Measurements from ENCODE around the gene PHLDA2. TPM values are rescaled to one million over a fixed set of nuclear protein-coding genes. Genes with fewer than 3 reads are reported as not detected.
A peak's percentile ranks its signal among the peaks of the same experiment; 100 is the strongest.

Gene PHLDA2
- total and polyA plus RNA-seq, 9 of the 15 experiments (the other 6 are each of a cell fraction or from before 2014, with no cell fraction given) = 0.43 to 42.4 (median 4.7) TPM

DNA sequence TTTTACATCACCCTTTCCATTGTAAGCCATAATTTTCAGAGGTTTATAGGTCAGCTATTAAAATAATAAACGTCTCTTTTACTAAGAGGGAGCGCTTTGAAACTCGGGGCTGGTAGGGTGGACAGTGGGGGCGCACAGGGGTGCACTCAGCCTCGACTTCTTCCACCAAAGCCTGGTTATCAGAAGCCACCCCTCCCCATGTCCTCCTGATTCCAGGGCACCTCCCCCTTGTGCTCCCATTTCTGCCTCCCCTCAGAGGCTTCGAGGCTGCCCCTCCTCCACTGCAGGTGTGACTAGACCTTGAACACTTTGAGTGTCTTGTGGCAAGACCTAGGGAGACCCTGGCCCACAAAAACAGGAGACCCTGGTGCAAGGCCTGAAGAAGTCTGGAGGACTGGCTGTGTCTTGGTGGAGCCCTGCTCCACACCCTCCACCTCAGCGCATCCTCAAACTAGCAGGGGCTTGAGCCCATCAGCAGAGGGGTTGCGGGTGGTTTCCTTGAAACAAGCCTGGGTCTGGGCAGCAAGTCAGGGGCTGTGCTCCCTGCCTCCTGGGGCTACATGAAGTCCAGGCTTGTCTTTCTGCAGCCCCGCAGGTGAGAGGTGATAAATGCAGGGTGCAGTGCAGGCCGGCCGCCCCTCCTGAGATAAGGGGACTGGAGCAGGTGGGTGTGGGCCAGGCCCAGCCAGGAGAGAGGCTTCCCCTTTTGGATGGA lies 46.7 kb downstream of the PHLDA2 start:
- Histone ChIP-seq H3K79me2 (ENCODE audit: control insufficient read depth, insufficient read depth, low read length) (no peaks in the 10 kb centered on the region), H2AFZ (ENCODE audit: low read depth, low read length) (no peak overlapping the region), H3K36me3 (ENCODE audit: control insufficient read depth, insufficient read depth, low read length) (no peaks in the 10 kb centered on the region), H3K27me3 (ENCODE audit: control insufficient read depth in 2 of 2, insufficient read depth in 2 of 2, low read length in 2 of 2) (0 out of 5 replicates have a peak, but pooled peaks cover 0 to 9% of the 10 kb centered on the region in 2 experiments), H3K9me1 (ENCODE audit: control insufficient read depth, insufficient read depth, low read length) (no peaks in the 10 kb centered on the region), H3K4me2 (ENCODE audit: insufficient read depth, low read length) (no peak overlapping the region), H4K20me1 (replicated peaks; ENCODE audit: control insufficient read depth, insufficient read depth, low read length) (no peaks in the 10 kb centered on the region), H3K9me3 (replicated peaks; ENCODE audit: control insufficient read depth, insufficient read depth, low read depth, low read length) (peaks cover 6% of the 10 kb centered on the region), H3K4me3 (no peak overlapping the region), H3K4me1 (replicated peaks in 1 of 2; ENCODE audit: control insufficient read depth in 2 of 2, insufficient read depth in 2 of 2, low read length in 2 of 2) (peaks cover 12 to 59% of the 10 kb centered on the region in 2 experiments; a peak in 4 of 5 replicates), H3K27ac (ENCODE audit: extremely low read depth, low read depth, low read length) (no peak overlapping the region), H3K9ac (ENCODE audit: insufficient read depth in 1 of 2, low read depth in 2 of 2, low read length in 2 of 2) (peak overlapping the region in 1 of 2 experiments; percentile 55; a peak in 2 of 4 replicates)
- 40% methylated on average over 11 of the region's 11 CpGs for WGBS (ENCODE audit: insufficient coverage, low coverage, missing lambda C conversion rate)
- FAIRE-seq (no peak), ATAC-seq (no peak), DNase-seq (ENCODE audit: extremely low read depth in 1 of 4, low spot score in 3 of 4) (no peak)
- ChIA-PET CTCF (ENCODE audit: low intra/inter-chr PET ratio) (no interaction called here), POLR2A (interaction anchor here (1.1 kb wide), 1 partner anchor 349 kb away, joined by 3 read pairs; no protein-coding TSS in a partner anchor)
- in situ Hi-C loops (cut with MboI) = no loop called here
- BruUV-seq (replicated peaks) = no TSS peak
- intact Hi-C loops (cut with micrococcal nuclease) = loop anchor here (2.0 to 10.0 kb wide), 2 partner anchors 14 to 318 kb away; no protein-coding TSS in a partner anchor
- TF ChIP-seq, protein P1, sequence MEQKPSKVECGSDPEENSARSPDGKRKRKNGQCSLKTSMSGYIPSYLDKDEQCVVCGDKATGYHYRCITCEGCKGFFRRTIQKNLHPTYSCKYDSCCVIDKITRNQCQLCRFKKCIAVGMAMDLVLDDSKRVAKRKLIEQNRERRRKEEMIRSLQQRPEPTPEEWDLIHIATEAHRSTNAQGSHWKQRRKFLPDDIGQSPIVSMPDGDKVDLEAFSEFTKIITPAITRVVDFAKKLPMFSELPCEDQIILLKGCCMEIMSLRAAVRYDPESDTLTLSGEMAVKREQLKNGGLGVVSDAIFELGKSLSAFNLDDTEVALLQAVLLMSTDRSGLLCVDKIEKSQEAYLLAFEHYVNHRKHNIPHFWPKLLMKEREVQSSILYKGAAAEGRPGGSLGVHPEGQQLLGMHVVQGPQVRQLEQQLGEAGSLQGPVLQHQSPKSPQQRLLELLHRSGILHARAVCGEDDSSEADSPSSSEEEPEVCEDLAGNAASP (IDR thresholded peaks at IDR 0.05) = no peak
- TF ChIP-seq ZNF217 (CRISPR knock-in tag; IDR thresholded peaks at IDR 0.05) (no peak), GTF2F1 (IDR thresholded peaks at IDR 0.05; ENCODE audit: low read depth, low read length) (no peak), CBFA2T3 (IDR thresholded peaks at IDR 0.05) (peak; percentile 21; the same call in 1 of the 2 replicates), SNIP1 (IDR thresholded peaks at IDR 0.05; ENCODE audit: low read depth) (no peak), ZNF143 (CRISPR knock-in tag; IDR thresholded peaks at IDR 0.05) (no peak), HNRNPH1 (optimal IDR thresholded peaks at IDR 0.05; ENCODE audit: low read depth, low read length) (no peak), ZNF707 (CRISPR knock-in tag; conservative IDR thresholded peaks at IDR 0.05) (no peak), ZNF23 (CRISPR knock-in tag; IDR thresholded peaks at IDR 0.05) (no peak), SMAD2 (IDR thresholded peaks at IDR 0.05; ENCODE audit: low read depth, low read length) (no peak), POLR2G (IDR thresholded peaks at IDR 0.05; ENCODE audit: low read depth, low read length) (peak; percentile 19; the same call in 1 of the 2 replicates), GTF2E2 (tag; IDR thresholded peaks at IDR 0.05) (no peak)
- TF ChIP-seq, protein P2, sequence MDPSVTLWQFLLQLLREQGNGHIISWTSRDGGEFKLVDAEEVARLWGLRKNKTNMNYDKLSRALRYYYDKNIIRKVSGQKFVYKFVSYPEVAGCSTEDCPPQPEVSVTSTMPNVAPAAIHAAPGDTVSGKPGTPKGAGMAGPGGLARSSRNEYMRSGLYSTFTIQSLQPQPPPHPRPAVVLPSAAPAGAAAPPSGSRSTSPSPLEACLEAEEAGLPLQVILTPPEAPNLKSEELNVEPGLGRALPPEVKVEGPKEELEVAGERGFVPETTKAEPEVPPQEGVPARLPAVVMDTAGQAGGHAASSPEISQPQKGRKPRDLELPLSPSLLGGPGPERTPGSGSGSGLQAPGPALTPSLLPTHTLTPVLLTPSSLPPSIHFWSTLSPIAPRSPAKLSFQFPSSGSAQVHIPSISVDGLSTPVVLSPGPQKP (CRISPR knock-in tag; IDR thresholded peaks at IDR 0.05) = no peak
- TF ChIP-seq, protein P3, sequence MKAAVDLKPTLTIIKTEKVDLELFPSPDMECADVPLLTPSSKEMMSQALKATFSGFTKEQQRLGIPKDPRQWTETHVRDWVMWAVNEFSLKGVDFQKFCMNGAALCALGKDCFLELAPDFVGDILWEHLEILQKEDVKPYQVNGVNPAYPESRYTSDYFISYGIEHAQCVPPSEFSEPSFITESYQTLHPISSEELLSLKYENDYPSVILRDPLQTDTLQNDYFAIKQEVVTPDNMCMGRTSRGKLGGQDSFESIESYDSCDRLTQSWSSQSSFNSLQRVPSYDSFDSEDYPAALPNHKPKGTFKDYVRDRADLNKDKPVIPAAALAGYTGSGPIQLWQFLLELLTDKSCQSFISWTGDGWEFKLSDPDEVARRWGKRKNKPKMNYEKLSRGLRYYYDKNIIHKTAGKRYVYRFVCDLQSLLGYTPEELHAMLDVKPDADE (conservative IDR thresholded peaks at IDR 0.05; ENCODE audit: control insufficient read depth, low read depth, low read length) = no peak
- TF ChIP-seq, protein P4, sequence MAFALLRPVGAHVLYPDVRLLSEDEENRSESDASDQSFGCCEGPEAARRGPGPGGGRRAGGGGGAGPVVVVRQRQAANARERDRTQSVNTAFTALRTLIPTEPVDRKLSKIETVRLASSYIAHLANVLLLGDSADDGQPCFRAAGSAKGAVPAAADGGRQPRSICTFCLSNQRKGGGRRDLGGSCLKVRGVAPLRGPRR (CRISPR knock-in tag; IDR thresholded peaks at IDR 0.05) = no peak
- TF ChIP-seq, protein P5, sequence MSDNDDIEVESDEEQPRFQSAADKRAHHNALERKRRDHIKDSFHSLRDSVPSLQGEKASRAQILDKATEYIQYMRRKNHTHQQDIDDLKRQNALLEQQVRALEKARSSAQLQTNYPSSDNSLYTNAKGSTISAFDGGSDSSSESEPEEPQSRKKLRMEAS (CRISPR knock-in tag; IDR thresholded peaks at IDR 0.05) = 0 out of 2 replicates have a peak, but pooled peaks have one; percentile 7

Data from K562 (cell line).